NT2/D1 (cell line): Measurements from ENCODE around the gene VMP1.

Experiments
- SUZ12 ChIP-seq: IDR thresholded peaks from 2 replicates; pipeline ENCODE4 v1.6.1; 2011; ENCODE audit not compliant: insufficient read length, insufficient read depth; ENCODE audit errors: extremely low read depth
- YY1 ChIP-seq: IDR thresholded peaks from 2 replicates; pipeline ENCODE4 v1.6.1; 2011; ENCODE audit not compliant: insufficient read length, insufficient read depth

DNA sequence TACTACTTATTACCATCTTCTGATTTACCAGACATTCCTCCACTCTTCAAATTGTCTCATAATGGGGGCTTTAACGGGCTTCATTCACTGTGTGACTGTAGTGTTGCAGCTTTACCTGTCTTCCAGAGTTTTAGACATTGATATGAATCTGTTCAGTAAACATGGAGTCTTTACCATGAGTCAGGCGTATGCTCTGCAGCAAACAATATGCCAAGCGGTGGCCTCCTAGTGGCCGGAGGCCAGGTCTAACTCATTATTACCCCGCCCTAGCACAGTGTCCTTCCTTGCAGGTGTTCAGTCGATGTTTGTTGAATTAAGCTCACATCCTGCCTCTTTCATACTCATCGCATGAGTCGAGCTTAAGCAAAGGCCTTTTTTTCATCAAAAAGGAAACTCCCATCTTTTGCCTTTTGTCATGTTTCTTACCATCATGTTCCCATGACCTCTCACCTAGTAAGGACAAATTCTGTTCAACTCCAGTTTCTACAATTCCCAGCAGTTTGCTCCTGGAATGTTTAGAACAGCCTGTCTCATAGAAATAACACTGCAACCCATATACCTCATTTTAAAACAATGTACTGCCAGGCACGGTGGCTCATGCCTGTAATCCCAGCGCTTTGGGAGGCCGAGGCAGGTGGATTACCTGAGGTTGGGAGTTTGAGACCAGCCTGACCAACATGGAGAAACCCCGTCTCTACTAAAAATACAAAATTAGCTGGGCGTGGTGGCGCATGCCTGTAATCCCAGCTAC is 145.9 kb downstream of the VMP1 start:
- TF ChIP-seq YY1 (no peak), SUZ12 (no peak)
